Ishikawa (cell line): ENCODE data around the gene TBCEL.

Source experiments
- CEBPB ChIP-seq: IDR thresholded peaks from 2 replicates; pipeline ENCODE4 v1.6.1; 2012
- EP300 ChIP-seq: IDR thresholded peaks from 2 replicates; pipeline ENCODE4 v1.6.1; 2012; ENCODE audit warnings: borderline replicate concordance
- FOXM1 ChIP-seq: IDR thresholded peaks from 2 replicates; pipeline ENCODE4 v1.6.1; 2012; ENCODE audit warnings: low read depth, borderline replicate concordance
- MAX ChIP-seq: IDR thresholded peaks from 2 replicates; pipeline ENCODE4 v1.6.1; 2012
- TCF12 ChIP-seq: IDR thresholded peaks from 2 replicates; pipeline ENCODE4 v1.6.1; 2012; ENCODE audit warnings: low read depth
- TEAD4 ChIP-seq: IDR thresholded peaks from 2 replicates; pipeline ENCODE4 v1.6.1; 2012
- ZBTB7A ChIP-seq: IDR thresholded peaks from 2 replicates; pipeline ENCODE4 v1.6.1; 2012; ENCODE audit warnings: low read depth

- TF ChIP-seq ZBTB7A (no peak), FOXM1 (no peak), MAX (no peak), CEBPB (no peak), EP300 (no peak), TEAD4 (no peak), TCF12 (no peak)
These were observed 15.4 kb upstream of the TBCEL start for GRCh38 chr11:121008551-121008950.
